GM10248 (cell line): Measurements from ENCODE around the gene HUNK.

Experiments
- CTCF ChIA-PET: fragments of 300-600 bp; sonication (Branson Sonifier 250); formaldehyde crosslinking; extraction: SDS; loops from one replicate; lab custom pipeline; 2021; ENCODE audit warnings: antibody characterized with exemption; lab: Yijun Ruan, JAX
- POLR2A ChIA-PET: fragments of 350-650 bp; sonication (Branson Sonifier 250); formaldehyde crosslinking; extraction: SDS; loops from one replicate; lab custom pipeline; 2020; ENCODE audit warnings: antibody characterized with exemption; lab: Yijun Ruan, JAX
- DNase-seq: peaks from one replicate; pipeline ENCODE4 v3.0.0; 2012; ENCODE audit errors: extremely low spot score
- TF ChIP-seq, protein P1 (sequence below): IDR thresholded peaks from 2 replicates; pipeline ENCODE4 v1.5.1; 2012; ENCODE audit warnings: mild to moderate bottlenecking, low read depth; ENCODE audit errors: extremely low read depth, missing control alignments, control extremely low read depth

Gene HUNK

DNA sequence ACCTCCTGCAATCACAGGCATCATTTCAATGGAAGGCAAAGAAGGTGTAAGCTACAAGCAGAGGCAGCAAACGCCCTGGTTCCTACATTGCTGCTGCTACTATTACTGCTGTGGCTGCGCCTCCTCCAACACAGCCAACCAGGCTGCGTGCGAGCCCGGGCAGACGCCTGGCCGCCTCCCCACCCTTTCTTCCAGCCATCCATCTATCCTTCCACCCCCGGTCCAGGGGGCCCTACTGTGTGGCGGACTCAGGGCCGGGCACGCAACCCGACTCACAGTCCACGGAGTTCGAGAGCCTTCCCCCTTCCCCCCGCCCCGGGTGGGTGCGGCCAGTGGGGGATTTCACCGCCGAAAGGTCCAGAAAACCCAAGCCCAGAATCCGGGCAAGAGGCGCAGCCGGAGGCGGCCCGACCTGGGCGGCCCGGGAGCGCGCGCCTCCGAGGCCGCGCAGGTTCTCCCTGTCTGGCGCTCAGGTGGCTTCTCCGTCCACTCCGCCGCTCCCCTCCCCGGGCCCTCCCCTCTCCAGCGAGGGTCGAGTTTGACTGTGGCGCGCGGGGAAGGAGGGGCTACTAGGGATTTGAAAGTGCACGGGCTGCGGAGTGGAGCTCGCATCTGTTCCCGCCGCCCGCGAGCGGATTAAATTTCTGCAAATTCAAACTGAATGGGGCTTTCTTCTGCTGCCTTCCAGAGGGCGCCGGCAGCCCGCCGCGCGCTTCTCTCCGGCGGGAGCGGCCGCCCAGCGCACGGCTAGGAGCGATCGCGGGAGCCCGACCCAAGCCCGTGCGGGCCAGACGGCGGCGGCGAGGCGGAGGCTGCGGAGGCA is at the start of gene HUNK:
TSS of gene HUNK (plus strand) at position 569 of the 823 bp plus-strand sequence. CDS start 655 bp downstream, outside the sequence.
- TF ChIP-seq, protein P1, sequence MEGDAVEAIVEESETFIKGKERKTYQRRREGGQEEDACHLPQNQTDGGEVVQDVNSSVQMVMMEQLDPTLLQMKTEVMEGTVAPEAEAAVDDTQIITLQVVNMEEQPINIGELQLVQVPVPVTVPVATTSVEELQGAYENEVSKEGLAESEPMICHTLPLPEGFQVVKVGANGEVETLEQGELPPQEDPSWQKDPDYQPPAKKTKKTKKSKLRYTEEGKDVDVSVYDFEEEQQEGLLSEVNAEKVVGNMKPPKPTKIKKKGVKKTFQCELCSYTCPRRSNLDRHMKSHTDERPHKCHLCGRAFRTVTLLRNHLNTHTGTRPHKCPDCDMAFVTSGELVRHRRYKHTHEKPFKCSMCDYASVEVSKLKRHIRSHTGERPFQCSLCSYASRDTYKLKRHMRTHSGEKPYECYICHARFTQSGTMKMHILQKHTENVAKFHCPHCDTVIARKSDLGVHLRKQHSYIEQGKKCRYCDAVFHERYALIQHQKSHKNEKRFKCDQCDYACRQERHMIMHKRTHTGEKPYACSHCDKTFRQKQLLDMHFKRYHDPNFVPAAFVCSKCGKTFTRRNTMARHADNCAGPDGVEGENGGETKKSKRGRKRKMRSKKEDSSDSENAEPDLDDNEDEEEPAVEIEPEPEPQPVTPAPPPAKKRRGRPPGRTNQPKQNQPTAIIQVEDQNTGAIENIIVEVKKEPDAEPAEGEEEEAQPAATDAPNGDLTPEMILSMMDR, result no peak
- no peak for DNase-seq
- CTCF ChIA-PET, result interaction anchor here (0.7 to 1.1 kb wide), 2 partner anchors 8 to 11 kb away, joined by 3 read pairs; no protein-coding TSS in a partner anchor
- POLR2A ChIA-PET, result no interaction called here

DNA sequence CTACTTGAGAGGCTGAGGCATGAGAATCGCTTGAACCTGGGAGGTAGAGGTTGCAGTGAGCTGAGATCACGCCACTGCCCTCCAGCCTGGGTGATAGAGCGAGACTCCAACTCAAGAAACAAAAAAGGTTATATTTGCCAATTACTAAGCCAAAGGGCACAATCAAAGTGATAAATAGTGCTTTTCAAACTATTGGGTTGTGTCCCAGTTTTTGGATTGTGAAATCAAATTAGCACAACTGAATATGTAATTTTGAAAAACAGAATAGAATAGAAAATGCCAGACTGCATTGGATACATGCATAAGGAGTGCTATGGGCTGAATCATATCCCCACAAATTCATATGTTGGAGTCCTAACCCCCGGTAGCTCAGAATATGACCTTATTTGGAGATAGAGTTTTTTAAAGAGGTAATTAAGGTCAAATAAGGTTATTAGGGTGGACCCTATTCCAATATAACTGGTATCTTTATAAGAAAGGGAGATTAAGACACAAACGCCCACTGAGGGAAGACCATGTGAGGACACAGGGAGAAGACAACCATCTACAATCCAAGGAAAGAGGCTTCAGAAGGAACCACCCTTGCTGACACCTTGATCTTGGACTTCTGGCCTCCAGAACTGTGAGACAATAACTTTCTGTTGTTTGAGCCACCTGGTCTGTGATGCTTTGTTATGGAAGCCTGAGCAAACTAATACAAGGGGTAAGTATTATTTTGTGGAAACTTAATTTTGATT is 42.9 kb upstream of the HUNK start:
- no peak for DNase-seq
- TF ChIP-seq, protein P1, result no peak
- ChIA-PET CTCF (no interaction called here), POLR2A (no interaction called here)

DNA sequence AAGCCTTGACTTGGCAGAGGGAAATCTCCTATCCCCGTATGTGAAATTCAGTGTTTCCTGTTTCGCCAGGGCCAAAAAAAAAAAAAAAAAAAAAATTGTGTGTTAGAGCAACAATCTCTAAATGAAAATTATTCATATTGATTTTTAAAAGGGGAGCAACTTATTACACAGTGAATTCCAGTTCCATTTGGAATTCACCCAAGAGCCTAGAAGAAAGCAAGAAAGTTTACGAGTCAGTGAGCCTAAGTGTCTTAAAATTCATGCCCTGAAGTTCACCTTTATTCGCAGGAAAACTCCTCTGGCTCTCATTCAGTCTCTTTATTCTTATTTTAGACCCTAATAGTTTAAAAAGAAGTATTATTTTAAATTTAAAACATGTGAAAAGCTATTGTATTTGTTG is 42.1 kb upstream of the HUNK start:
- TF ChIP-seq, protein P1, result no peak
- DNase-seq, result no peak
- ChIA-PET CTCF (no interaction called here), POLR2A (no interaction called here)

DNA sequence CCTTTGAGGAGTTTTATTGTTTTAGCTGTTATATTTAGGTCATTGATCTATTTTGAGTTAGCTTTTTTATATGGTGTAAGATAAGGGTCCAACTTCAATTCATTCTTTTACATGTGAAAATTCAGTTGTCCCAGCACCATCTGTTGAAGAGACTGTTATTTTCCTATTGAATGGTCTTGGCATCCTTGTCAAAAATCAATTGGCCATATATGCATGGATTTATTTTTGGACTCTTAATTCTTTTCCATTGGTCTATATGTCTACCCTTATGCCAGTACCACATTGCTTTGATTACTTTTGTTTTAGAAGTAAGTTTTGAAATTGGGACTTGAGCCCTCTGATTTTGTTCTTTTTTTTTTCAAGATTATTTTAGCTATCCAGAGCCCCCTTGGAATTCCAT is 35.8 kb upstream of the HUNK start:
- TF ChIP-seq, protein P1, result no peak
- DNase-seq, result no peak
- ChIA-PET CTCF (no interaction called here), POLR2A (no interaction called here)

DNA sequence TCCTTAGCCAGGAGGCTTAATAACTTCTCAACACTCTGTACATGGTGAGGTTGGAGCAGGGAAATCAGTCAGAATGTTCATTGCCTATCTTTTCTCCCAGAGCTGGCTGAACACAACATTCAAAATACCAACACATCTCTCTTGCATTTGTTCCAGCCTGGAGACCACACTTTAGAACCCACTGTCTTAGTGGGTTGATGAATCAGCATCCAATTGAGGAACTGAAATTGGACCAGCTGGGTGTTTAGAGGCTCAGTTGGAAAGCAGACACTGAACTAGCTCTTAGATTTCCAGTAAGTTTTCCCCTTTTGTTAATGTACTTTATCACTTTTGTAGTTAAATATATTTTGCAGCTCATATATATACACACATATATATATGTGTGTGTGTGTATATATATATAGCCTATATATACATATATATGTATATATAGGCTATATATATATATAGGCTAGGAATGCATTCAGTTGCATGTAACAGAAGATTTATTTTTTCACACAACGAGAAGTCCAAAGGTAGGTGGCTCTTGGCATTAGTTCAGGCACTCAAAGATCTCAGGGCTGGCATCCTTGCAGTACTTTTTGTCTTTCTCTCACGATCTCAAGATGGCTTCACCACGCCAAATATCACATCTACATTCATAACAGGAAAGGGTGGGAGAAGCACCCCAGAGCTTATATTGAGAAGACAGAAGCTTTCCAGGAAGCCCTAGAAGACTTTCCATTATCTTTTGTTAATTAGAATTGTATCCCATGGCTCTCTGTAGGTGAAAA is 35.0 kb upstream of the HUNK start:
- no peak for DNase-seq
- TF ChIP-seq, protein P1, result no peak
- ChIA-PET CTCF (no interaction called here), POLR2A (no interaction called here)
